Lower leg skin (tissue), 3 donors: ENCODE measurements around the gene SCAF8.

Experiments used
- POLR2A ChIP-seq, 2 donors: fragments of 450-650 bp; IDR thresholded peaks; one replicate each; pipeline ENCODE4 v1.6.1; 2016 to 2017; ENCODE audit warnings: antibody characterized with exemption in 2 of 2, mild to moderate bottlenecking in 1 of 2, moderate library complexity in 1 of 2
- TF ChIP-seq, protein P1 (sequence below), 3 donors: fragments of 450-650 bp; IDR thresholded peaks; one replicate each; pipeline ENCODE4 v1.5.1; 2016; ENCODE audit warnings: antibody characterized with exemption in 3 of 3, mild to moderate bottlenecking in 3 of 3, moderate library complexity in 2 of 3

- TF ChIP-seq, protein P1, sequence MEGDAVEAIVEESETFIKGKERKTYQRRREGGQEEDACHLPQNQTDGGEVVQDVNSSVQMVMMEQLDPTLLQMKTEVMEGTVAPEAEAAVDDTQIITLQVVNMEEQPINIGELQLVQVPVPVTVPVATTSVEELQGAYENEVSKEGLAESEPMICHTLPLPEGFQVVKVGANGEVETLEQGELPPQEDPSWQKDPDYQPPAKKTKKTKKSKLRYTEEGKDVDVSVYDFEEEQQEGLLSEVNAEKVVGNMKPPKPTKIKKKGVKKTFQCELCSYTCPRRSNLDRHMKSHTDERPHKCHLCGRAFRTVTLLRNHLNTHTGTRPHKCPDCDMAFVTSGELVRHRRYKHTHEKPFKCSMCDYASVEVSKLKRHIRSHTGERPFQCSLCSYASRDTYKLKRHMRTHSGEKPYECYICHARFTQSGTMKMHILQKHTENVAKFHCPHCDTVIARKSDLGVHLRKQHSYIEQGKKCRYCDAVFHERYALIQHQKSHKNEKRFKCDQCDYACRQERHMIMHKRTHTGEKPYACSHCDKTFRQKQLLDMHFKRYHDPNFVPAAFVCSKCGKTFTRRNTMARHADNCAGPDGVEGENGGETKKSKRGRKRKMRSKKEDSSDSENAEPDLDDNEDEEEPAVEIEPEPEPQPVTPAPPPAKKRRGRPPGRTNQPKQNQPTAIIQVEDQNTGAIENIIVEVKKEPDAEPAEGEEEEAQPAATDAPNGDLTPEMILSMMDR (IDR thresholded peaks at IDR 0.05), result no peak
- TF ChIP-seq POLR2A (IDR thresholded peaks at IDR 0.05), result no peak
Observed at GRCh38 chr6:154752022-154752421, 18.8 kb downstream of the SCAF8 start.
